ENCODE data around the gene DDN.

Gene DDN

GRCh38 chr12:48980953-48981756 lies 18.0 kb downstream of the DDN start:
- peak; percentile 82 for DNase-seq

- peak; percentile 89 for DNase-seq
Measured at GRCh38 chr12:48980389-48980952, 18.7 kb downstream of the DDN start.

- peak; percentile 59 for DNase-seq
Measured at GRCh38 chr12:48979602-48980388, 19.4 kb downstream of the DDN start.

GRCh38 chr12:48978741-48979601 lies 20.2 kb downstream of the DDN start:
- DNase-seq = peak; percentile 50

GRCh38 chr12:48978291-48978740 lies 20.9 kb downstream of the DDN start, which contains the start of gene WNT1:
Gene WNT1 (plus strand): TSS chr12:48978322. CDS start chr12:48978651, 329 bp downstream.
- DNase-seq = no peak

- peak; percentile 82 for DNase-seq
Measured at GRCh38 chr12:48977290-48978281, 21.6 kb downstream of the DDN start.

- peak; percentile 93 for DNase-seq
Measured at GRCh38 chr12:48973941-48974673, 25.1 kb downstream of the DDN start.

- DNase-seq = peak; percentile 71
Measured at GRCh38 chr12:48973531-48973930, 25.6 kb downstream of the DDN start.

GRCh38 chr12:48972952-48973483 lies 26.2 kb downstream of the DDN start:
- DNase-seq = no peak

GRCh38 chr12:48972213-48972951 lies 26.8 kb downstream of the DDN start:
- peak; percentile 73 for DNase-seq

- no peak for DNase-seq
Measured at GRCh38 chr12:48970702-48971334, 28.4 kb downstream of the DDN start.

GRCh38 chr12:48969833-48970701 lies 29.1 kb downstream of the DDN start:
- DNase-seq = peak; percentile 82

- no peak for DNase-seq
Measured at GRCh38 chr12:48969160-48969771, 29.9 kb downstream of the DDN start.

- DNase-seq = no peak
Measured at GRCh38 chr12:48968467-48968866, 30.7 kb downstream of the DDN start.

- no peak for DNase-seq
Measured at GRCh38 chr12:48967991-48968390, 31.2 kb downstream of the DDN start.

- DNase-seq = no peak
Measured at GRCh38 chr12:48966177-48966895, 32.8 kb downstream of the DDN start.

Data from islet precursor cell (in vitro differentiated cells).